ENCODE data around the gene SYNRG.

The SYNRG gene

DNA sequence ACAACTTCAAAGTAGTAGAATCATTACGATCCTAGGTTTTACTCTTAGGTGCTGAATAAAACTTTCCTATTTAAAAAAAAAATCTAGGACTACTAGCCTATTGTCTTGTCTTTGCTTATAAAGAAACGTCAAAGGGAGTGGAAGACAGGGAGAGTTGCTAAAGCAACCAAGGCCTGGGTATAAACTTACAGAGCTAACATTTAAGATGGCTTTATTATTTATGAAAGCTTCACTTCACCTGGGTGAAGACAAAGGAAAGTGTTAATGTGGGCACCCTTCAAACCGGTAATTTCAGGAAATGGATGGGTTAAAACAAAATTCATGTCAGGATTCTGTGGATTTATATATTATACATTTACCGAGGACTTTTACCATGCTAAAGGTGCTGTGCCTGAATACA, 117.1 kb downstream of the SYNRG start:
- H3K9me3 Mint-ChIP-seq = no peaks in the 10 kb centered on the region
- ATAC-seq (ENCODE audit: low read depth) (no peak), DNase-seq (ENCODE audit: low spot score in 2 of 2) (no peak)
- H3K27ac Mint-ChIP-seq = no peak overlapping the region
- H3K27me3 Mint-ChIP-seq = no peaks in the 10 kb centered on the region
- peaks cover 14% of the 10 kb centered on the region for H3K4me1 Mint-ChIP-seq
- no peak overlapping the region for H3K4me3 Mint-ChIP-seq
- no peaks in the 10 kb centered on the region for H3K36me3 Mint-ChIP-seq

DNA sequence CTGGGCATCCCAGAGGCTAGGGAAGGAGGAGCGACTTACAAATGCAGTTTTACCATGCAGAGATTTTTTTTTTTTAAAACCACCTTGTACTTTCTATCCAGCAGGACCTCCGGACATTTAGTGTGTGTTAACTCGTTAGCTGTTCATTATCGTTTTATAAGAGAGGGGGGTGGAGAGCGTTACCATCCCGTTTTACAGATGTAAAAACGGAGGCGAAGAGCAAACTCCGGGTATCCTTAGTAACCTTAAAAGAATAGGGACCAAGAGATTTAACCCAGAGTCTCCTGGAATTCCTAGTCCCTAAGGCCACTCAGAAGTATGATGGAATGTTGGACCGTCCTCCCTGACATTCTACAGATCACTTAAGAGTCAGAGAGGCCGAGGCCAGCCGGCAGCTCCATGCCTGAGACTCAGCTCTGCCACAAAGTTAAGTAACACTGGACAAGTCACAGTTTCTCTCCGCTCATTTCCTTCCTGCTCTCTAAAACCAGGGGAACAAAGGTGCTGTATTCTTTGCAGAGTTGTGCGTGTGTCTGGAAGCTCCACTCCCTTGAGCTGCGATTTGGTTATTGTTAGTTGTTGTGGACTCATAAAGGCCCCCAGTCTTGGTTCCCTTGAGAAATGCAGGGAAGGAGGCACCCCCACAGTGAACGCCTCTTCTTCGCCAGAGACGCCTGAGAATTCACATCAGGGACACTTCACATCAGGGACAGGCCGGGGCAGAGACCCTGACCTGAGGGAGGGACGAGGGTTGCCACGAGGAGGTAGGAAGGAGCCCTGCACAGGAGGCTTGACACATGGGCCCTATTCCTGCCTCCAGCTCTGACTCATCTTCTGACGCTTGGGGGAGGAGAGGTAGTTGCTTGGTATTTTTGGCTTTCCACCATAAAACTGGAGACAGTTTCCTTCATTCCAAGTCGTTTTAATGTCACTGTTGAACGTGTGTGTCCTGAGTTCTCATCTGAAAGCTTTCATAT, 118.3 kb downstream of the SYNRG start:
- Mint-ChIP-seq H3K27ac (peak overlapping the region; percentile 77), H3K4me3 (peak overlapping the region; percentile 95), H3K4me1 (peaks cover 14% of the 10 kb centered on the region), H3K27me3 (no peaks in the 10 kb centered on the region), H3K9me3 (no peaks in the 10 kb centered on the region), H3K36me3 (no peaks in the 10 kb centered on the region)
- ATAC-seq (ENCODE audit: low read depth) = no peak
- DNase-seq (ENCODE audit: low spot score in 2 of 2) = no peak

- Mint-ChIP-seq H3K9me3 (no peaks in the 10 kb centered on the region), H3K27ac (peak overlapping the region; percentile 77), H3K4me1 (peaks cover 14% of the 10 kb centered on the region), H3K27me3 (no peaks in the 10 kb centered on the region), H3K4me3 (peak overlapping the region; percentile 95), H3K36me3 (no peaks in the 10 kb centered on the region)
- ATAC-seq (ENCODE audit: low read depth) (peak; percentile 66), DNase-seq (ENCODE audit: low spot score in 2 of 2) (peak; percentile 63 to 74)
Observed at GRCh38 chr17:37490022-37490587, 119.1 kb downstream of the SYNRG start.

- Mint-ChIP-seq H3K9me3 (no peaks in the 10 kb centered on the region), H3K27ac (peak within 1 kb of the TSS; percentile 77), H3K4me3 (peak within 1 kb of the TSS; percentile 95), H3K4me1 (peaks cover 14% of the 10 kb centered on the region), H3K36me3 (no peaks in the 10 kb centered on the region), H3K27me3 (no peaks in the 10 kb centered on the region)
- DNase-seq (ENCODE audit: low spot score in 2 of 2) (peak; percentile 75), ATAC-seq (ENCODE audit: low read depth) (peak; percentile 72)
Observed at GRCh38 chr17:37489197-37490001, 119.8 kb downstream of the SYNRG start, which contains the start of gene DUSP14. TSS of gene DUSP14 (plus strand) at chr17:37489891. CDS start at chr17:37512273, 22,382 bp downstream.

- DNase-seq (ENCODE audit: low spot score in 2 of 2) (peak in 1 of 2 donors; percentile 11), ATAC-seq (ENCODE audit: low read depth) (peak; percentile 6)
- Mint-ChIP-seq H3K27me3 (no peaks in the 10 kb centered on the region), H3K27ac (no peak overlapping the region), H3K4me3 (peak overlapping the region; percentile 91), H3K9me3 (no peaks in the 10 kb centered on the region), H3K36me3 (no peaks in the 10 kb centered on the region), H3K4me1 (peaks cover 14% of the 10 kb centered on the region)
Observed at GRCh38 chr17:37488607-37489196, 120.5 kb downstream of the SYNRG start.

GRCh38 chr17:37488009-37488604, 121.1 kb downstream of the SYNRG start:
- Mint-ChIP-seq H3K27ac (no peak overlapping the region), H3K9me3 (no peaks in the 10 kb centered on the region), H3K4me3 (peak overlapping the region; percentile 91), H3K27me3 (no peaks in the 10 kb centered on the region), H3K36me3 (no peaks in the 10 kb centered on the region), H3K4me1 (peaks cover 17% of the 10 kb centered on the region)
- ATAC-seq (ENCODE audit: low read depth) (no peak), DNase-seq (ENCODE audit: low spot score in 2 of 2) (no peak)

- no peak for ATAC-seq (ENCODE audit: low read depth)
- Mint-ChIP-seq H3K4me1 (peaks cover 13% of the 10 kb centered on the region), H3K27me3 (no peaks in the 10 kb centered on the region), H3K27ac (no peak overlapping the region), H3K9me3 (no peaks in the 10 kb centered on the region), H3K36me3 (no peaks in the 10 kb centered on the region), H3K4me3 (no peak overlapping the region)
- no peak for DNase-seq (ENCODE audit: low spot score in 2 of 2)
Observed at GRCh38 chr17:37485938-37486570, 123.2 kb downstream of the SYNRG start.

GRCh38 chr17:37483311-37484039, 125.7 kb downstream of the SYNRG start:
- no peak overlapping the region for H3K27ac Mint-ChIP-seq

DNA sequence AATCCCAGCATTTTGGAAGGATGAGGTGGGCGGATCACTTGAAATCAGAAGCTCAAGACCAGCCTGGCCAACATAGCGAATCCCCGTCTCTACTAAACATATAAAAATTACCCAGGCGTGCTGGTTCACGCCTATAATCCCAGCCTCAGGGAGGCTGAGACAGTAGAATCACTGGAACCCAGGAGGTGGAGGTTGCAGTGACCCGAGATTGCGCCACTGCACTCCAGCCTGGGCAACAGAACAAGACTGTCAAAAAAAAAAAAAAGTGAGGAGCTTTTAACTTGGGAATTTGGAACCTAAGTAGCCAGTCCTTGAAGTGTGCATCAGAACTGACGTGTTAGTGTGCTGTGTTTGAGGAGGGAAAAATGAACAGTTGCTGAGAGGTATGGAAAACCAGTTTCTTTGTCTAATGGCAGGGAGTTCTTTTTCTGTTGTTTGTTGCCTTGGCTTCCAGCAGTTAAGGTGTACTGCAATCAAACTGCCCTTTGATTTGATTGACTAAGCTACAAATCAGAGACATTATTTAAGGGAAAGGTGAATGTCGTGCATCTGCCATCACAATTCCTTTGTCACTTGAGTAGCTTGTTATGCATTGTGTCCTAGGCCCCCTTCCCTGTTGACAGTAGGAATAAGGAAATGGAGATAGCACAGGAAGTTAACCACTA, 128.1 kb downstream of the SYNRG start:
- H3K4me1 Mint-ChIP-seq = peaks cover 3% of the 10 kb centered on the region
- no peak for DNase-seq (ENCODE audit: low spot score in 2 of 2)
- ATAC-seq (ENCODE audit: low read depth) = no peak
- H3K27ac Mint-ChIP-seq = no peak overlapping the region
- peaks cover 17% of the 10 kb centered on the region for H3K36me3 Mint-ChIP-seq
- H3K4me3 Mint-ChIP-seq = no peak overlapping the region
- no peaks in the 10 kb centered on the region for H3K27me3 Mint-ChIP-seq
- H3K9me3 Mint-ChIP-seq = no peaks in the 10 kb centered on the region

More at GRCh38 chr17:37483311-37484039, 125.7 kb downstream of the SYNRG start:
- Mint-ChIP-seq H3K4me1 (peaks cover 6% of the 10 kb centered on the region), H3K4me3 (no peak overlapping the region), H3K9me3 (no peaks in the 10 kb centered on the region), H3K36me3 (peaks cover 9% of the 10 kb centered on the region), H3K27me3 (no peaks in the 10 kb centered on the region)
- no peak for DNase-seq (ENCODE audit: low spot score in 2 of 2)
- no peak for ATAC-seq (ENCODE audit: low read depth)

DNA sequence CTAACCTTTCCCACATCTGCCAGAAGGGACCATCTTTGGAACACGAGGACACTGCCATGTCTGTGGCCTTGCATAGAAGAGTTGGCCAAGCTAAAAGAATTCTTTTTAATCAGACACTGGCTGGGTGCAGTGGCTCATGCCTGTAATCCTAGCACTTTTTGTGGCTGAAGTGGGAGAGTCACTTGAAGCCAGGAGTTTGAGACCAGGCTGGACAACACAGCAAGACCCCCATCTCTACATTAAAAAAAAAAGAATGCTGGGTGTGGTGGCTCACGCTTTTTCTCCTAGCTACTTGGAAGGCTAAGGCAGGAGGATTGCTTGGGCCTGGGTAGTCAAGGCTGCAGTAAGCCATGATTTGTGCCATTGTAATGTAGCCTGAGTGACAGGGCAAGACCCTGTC, 128.8 kb downstream of the SYNRG start:
- DNase-seq (ENCODE audit: low spot score in 2 of 2) = no peak
- Mint-ChIP-seq H3K4me3 (no peak overlapping the region), H3K4me1 (peaks cover 5% of the 10 kb centered on the region), H3K27ac (no peak overlapping the region), H3K9me3 (no peaks in the 10 kb centered on the region), H3K27me3 (no peaks in the 10 kb centered on the region), H3K36me3 (peaks cover 22% of the 10 kb centered on the region)
- ATAC-seq (ENCODE audit: low read depth) = no peak

DNA sequence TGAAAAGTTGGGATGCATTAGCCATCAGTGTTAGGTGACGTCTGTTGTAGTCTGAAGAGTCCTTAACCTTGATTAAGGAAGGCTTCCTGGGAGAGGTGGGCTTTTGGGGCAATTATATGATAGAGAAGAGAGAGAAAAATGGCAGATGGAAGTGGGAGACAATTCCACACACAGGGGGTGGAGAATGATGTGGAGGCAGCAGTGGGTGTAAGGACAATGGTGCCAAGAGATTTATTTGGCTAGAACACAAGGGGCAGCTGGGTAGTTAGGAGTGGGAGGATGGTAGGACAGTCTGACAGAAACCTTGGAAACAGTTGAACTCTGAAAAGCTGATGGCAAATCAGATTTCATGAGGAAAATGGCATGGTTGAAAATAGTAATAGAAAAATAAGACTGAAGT, 130.2 kb downstream of the SYNRG start:
- no peak for DNase-seq (ENCODE audit: low spot score in 2 of 2)
- H3K27ac Mint-ChIP-seq = no peak overlapping the region
- no peaks in the 10 kb centered on the region for H3K27me3 Mint-ChIP-seq
- H3K4me3 Mint-ChIP-seq = no peak overlapping the region
- ATAC-seq (ENCODE audit: low read depth) = no peak
- no peaks in the 10 kb centered on the region for H3K9me3 Mint-ChIP-seq
- peaks cover 22% of the 10 kb centered on the region for H3K36me3 Mint-ChIP-seq
- H3K4me1 Mint-ChIP-seq = peaks cover 5% of the 10 kb centered on the region

GRCh38 chr17:37478187-37478586, 131.0 kb downstream of the SYNRG start:
- no peak overlapping the region for H3K27ac Mint-ChIP-seq
- no peak for ATAC-seq (ENCODE audit: low read depth)
- no peaks in the 10 kb centered on the region for H3K27me3 Mint-ChIP-seq
- H3K36me3 Mint-ChIP-seq = peaks cover 26% of the 10 kb centered on the region
- DNase-seq (ENCODE audit: low spot score in 2 of 2) = no peak
- H3K9me3 Mint-ChIP-seq = no peaks in the 10 kb centered on the region
- no peak overlapping the region for H3K4me3 Mint-ChIP-seq
- peaks cover 2% of the 10 kb centered on the region for H3K4me1 Mint-ChIP-seq
